HUES64 (cell line): Measurements from ENCODE around the gene PRDX5. TPM values are rescaled to one million over a fixed set of nuclear protein-coding genes. Genes with fewer than 3 reads are reported as not detected.

Experiments
- H3K27ac ChIP-seq: 2 replicates; pipeline ENCODE4 v1.7.0; 2013; ENCODE audit warnings: low read depth, low read length, inconsistent platforms
- H3K27me3 ChIP-seq: 2 replicates; pipeline ENCODE4 v1.6.1; 2013; ENCODE audit warnings: mild to moderate bottlenecking, low read length; ENCODE audit not compliant: insufficient read depth
- H3K36me3 ChIP-seq: 2 replicates; pipeline ENCODE4 v1.6.1; 2013; ENCODE audit warnings: mild to moderate bottlenecking, low read length; ENCODE audit not compliant: insufficient read depth
- H3K4me1 ChIP-seq: 2 replicates; pipeline ENCODE4 v1.6.1; 2013; ENCODE audit warnings: mild to moderate bottlenecking, low read length, moderate library complexity; ENCODE audit not compliant: insufficient read depth
- H3K4me3 ChIP-seq: 2 replicates; pipeline ENCODE4 v1.5.1; 2013; ENCODE audit warnings: mild to moderate bottlenecking, low read length, moderate library complexity
- H3K9ac ChIP-seq: 2 replicates; pipeline ENCODE4 v1.6.1; 2013; ENCODE audit warnings: mild to moderate bottlenecking, low read depth, low read length
- H3K9me3 ChIP-seq: 2 replicates; pipeline ENCODE4 v1.6.1; 2013; ENCODE audit warnings: low read depth, low read length; ENCODE audit not compliant: insufficient read depth
- WGBS: fragments of 150-250, 120-280 bp; methylation state at CpG from one replicate; pipeline ENCODE4 v1.1.7; 2013; ENCODE audit warnings: missing lambda C conversion rate; 5-methylcytosine and 5-hydroxymethylcytosine counted together
- polyA plus RNA-seq, 2 experiments: library from polyadenylated mRNA; stranded (reverse); fragments of 50-300 nt; gene quantifications; one replicate each; pipeline ENCODE4 v1.2.3, GENCODE V29; 2013

PRDX5 gene
- polyA plus RNA-seq (2013, experiment 1 of 2), result 174 TPM
- polyA plus RNA-seq (2013, experiment 2 of 2), result 178 TPM

- under 1% methylated on average over 61 of the region's 61 CpGs for WGBS
- Histone ChIP-seq H3K27me3 (no peaks in the 10 kb centered on the region), H3K9ac (peak within 1 kb of the TSS; percentile 92), H3K27ac (peak within 1 kb of the TSS; percentile 98), H3K4me1 (peaks cover 8% of the 10 kb centered on the region; the same call in 1 of the 2 replicates), H3K9me3 (no peaks in the 10 kb centered on the region), H3K4me3 (peak within 1 kb of the TSS; percentile 79), H3K36me3 (peaks cover 45% of the 10 kb centered on the region)
Measured at GRCh38 chr11:64317961-64318765, at the start of gene PRDX5. TSS of gene PRDX5 (plus strand) at chr11:64318121. CDS start at chr11:64318216, 95 bp downstream.

DNA sequence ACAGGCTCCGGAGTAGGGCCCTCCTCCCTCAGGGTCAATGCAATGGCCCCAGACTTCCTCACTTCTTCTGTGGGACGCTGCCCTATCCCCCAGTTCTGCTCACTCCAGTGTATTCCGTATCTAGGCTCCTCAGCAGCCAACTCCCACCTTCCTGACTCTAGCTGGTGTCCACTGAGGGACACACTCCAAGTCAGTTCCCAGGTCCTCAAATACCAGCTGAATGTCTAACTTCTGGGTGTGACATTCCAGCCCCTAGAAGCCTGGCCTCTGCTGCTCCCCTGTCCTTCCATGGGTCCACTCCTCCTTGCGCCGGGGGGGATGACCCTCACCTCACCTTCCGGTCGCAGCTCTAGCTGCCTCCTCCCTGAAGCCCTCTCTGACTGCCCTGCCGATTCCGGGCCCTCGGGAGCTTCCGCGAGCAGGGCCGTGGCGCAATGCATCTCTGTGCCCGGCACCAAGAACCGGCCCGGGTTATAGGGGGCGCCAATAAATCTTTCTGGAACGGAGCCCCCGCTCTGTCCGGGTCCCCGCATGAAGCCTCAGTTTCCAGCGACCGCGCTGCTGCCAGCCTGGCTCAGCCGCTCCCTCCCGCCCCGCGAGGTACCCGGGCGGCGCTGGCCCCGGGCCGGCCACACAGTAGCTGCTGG, 48.9 kb upstream of the PRDX5 start:
- Histone ChIP-seq H3K27me3 (no peaks in the 10 kb centered on the region), H3K9me3 (no peaks in the 10 kb centered on the region), H3K9ac (peak overlapping the region; percentile 85), H3K27ac (peak overlapping the region; percentile 95), H3K4me1 (peaks cover 7% of the 10 kb centered on the region; the same call in 1 of the 2 replicates), H3K4me3 (peak overlapping the region; percentile 86), H3K36me3 (peaks cover 26% of the 10 kb centered on the region)
- 3% methylated on average over 34 of the region's 34 CpGs for WGBS

DNA sequence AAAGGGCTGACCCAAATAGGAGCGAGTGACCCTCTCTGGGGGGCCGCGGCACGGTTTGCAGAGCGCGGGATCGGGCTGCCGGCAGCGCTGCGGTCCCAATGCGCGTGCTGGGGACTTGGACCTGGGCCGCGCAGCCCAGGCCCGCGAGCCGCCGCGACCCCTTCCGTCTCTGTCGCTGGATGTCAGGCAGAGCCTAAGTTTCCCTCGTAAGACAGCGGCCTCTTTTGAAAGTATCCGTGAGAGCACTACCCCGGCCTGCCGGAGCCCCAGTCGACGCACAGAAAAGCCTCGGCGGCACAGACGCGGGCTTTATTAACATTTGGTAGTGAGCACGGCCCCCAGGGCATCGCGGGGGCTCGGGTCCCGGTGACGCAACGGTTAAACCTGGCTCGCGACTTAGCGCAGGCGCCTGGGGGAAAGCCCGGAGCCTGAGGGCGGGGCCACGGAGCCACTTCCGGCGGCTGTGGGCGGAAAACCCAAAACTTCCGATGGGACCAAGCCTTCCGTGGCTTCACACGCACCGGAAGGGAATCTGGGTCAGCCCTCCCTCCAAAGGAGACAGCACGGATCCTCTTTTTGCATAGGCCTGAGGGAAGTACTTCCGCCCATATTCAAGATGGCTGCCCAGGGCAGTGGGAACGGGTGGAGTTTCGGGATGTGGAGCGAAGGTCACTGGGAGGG, 48.2 kb upstream of the PRDX5 start:
- Histone ChIP-seq H3K27me3 (no peaks in the 10 kb centered on the region), H3K4me3 (peak overlapping the region; percentile 86), H3K4me1 (peaks cover 7% of the 10 kb centered on the region; the same call in 1 of the 2 replicates), H3K9ac (peak overlapping the region; percentile 89), H3K27ac (peak overlapping the region; percentile 95), H3K36me3 (peaks cover 19% of the 10 kb centered on the region), H3K9me3 (no peaks in the 10 kb centered on the region)
- under 1% methylated on average over 58 of the region's 58 CpGs for WGBS

- peaks cover 24% of the 10 kb centered on the region for H3K36me3 ChIP-seq
- no peak overlapping the region for H3K27ac ChIP-seq
- H3K4me3 ChIP-seq, result no peak overlapping the region
- H3K9ac ChIP-seq, result no peak overlapping the region
- peaks cover 12% of the 10 kb centered on the region; the same call in 1 of the 2 replicates for H3K4me1 ChIP-seq
- no peaks in the 10 kb centered on the region for H3K27me3 ChIP-seq
- no peaks in the 10 kb centered on the region for H3K9me3 ChIP-seq
- WGBS, result 84% methylated on average over 15 of the region's 15 CpGs
Measured at GRCh38 chr11:64275031-64275800, 42.7 kb upstream of the PRDX5 start.

DNA sequence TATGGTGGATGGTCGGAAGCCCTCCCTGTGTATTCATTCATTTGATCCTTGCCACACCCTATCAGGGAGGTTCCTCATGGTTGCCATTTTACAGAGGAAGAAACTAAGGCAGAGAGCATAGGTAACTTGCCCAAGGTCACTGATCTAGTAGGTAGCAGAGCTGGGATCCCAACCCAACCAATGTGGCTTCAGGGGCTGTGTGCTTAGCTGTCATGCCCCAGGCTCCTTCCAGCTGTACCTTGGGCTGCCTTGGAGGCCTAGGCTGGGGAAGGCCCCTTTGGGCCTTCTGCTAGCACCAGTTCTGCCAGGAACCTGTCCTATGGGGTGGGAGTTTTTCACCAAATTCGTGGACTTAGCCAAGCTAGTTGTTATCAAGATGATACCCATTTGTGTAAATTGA, 42.1 kb upstream of the PRDX5 start:
- peaks cover 24% of the 10 kb centered on the region for H3K36me3 ChIP-seq
- no peaks in the 10 kb centered on the region for H3K9me3 ChIP-seq
- no peak overlapping the region for H3K9ac ChIP-seq
- H3K27ac ChIP-seq, result no peak overlapping the region
- 77% methylated on average over 2 of the region's 2 CpGs for WGBS
- H3K4me1 ChIP-seq, result peaks cover 12% of the 10 kb centered on the region; the same call in 1 of the 2 replicates
- H3K4me3 ChIP-seq, result no peak overlapping the region
- no peaks in the 10 kb centered on the region for H3K27me3 ChIP-seq

DNA sequence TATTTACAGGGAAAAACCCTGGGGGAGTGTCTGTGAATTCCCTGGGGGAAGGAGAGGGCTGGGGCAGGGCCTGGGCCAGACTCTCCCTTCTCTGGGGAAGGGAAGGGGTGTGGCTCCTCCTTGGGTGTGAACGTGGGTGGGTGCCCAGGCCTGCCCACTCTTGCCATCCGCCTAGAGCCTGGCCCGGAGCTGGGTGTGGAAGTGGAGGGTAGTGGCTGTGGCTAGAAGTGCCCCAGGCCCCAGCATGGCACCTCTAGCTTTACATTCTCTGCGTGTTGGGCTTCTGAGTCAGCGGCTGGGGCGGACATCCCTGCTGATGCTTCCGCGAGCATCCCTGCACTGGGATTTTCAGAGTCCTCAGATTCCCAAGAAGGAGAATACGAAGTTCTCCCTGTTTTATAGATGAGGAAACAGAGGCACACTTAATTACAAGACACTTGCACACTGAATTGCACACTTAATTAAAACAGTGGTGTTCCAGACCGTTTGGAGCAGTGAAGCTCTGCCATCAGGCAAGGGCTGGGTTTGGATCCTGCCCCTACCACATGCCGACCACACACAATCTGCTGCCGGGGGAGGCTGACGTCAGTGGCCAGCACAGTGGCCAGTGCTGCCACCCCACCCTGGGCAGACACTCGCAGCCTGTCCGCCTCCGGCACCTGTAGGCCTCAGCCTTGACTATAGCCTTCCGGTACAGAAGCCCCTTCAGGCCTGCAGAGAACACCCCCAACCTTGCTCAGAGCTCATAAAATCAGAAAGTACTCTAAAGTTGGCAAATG, 41.1 kb upstream of the PRDX5 start:
- H3K27ac ChIP-seq, result no peak overlapping the region
- peaks cover 11% of the 10 kb centered on the region; the same call in 1 of the 2 replicates for H3K4me1 ChIP-seq
- no peak overlapping the region for H3K9ac ChIP-seq
- H3K9me3 ChIP-seq, result no peaks in the 10 kb centered on the region
- H3K36me3 ChIP-seq, result peaks cover 25% of the 10 kb centered on the region
- no peak overlapping the region for H3K4me3 ChIP-seq
- WGBS, result 88% methylated on average over 17 of the region's 17 CpGs
- no peaks in the 10 kb centered on the region for H3K27me3 ChIP-seq

DNA sequence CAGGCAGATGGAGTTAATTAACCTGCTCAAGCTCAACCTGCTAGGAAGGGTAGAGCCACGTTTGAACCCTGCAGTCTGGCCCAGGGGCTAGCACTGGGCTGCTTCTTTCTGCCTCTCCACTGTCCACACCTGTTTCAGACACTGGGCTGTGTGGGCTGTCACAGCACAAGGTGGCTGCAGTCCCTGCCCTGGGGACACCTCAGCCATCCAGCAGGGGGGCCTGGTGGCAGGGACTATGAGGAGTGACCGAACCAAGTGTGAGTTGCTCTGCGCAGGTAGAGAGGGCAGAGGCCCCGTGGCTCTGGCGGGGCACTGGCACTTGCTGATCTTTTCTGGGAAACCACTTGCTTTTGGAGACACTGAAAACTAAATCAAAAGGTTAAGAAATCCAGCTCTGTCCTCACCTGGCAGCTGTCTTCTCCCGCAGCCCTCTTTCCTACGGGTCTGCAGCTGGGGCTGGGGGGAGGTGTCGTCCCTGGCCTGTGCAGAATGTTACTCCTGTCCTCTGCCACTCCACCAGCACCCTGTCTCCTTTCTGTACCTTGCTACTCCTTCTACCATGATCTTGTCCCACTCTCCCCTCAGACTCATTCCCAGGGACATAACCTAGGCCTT, 39.2 kb upstream of the PRDX5 start:
- H3K4me3 ChIP-seq, result no peak overlapping the region
- no peaks in the 10 kb centered on the region for H3K27me3 ChIP-seq
- 84% methylated on average over 8 of the region's 8 CpGs for WGBS
- H3K9ac ChIP-seq, result no peak overlapping the region
- H3K4me1 ChIP-seq, result 0 out of 2 replicates have a peak, but pooled peaks cover 9% of the 10 kb centered on the region
- peaks cover 28% of the 10 kb centered on the region for H3K36me3 ChIP-seq
- no peak overlapping the region for H3K27ac ChIP-seq
- no peaks in the 10 kb centered on the region for H3K9me3 ChIP-seq

GRCh38 chr11:64281957-64282770, 35.8 kb upstream of the PRDX5 start:
- Histone ChIP-seq H3K36me3 (peaks cover 15% of the 10 kb centered on the region; the same call in 1 of the 2 replicates), H3K27me3 (peaks cover 11% of the 10 kb centered on the region; the same call in 1 of the 2 replicates), H3K27ac (no peak overlapping the region), H3K4me3 (no peak overlapping the region), H3K9ac (no peak overlapping the region), H3K4me1 (0 out of 2 replicates have a peak, but pooled peaks cover 6% of the 10 kb centered on the region), H3K9me3 (no peaks in the 10 kb centered on the region)
- 95% methylated on average over 22 of the region's 22 CpGs for WGBS

GRCh38 chr11:64283092-64283491, 34.8 kb upstream of the PRDX5 start:
- no peak overlapping the region for H3K27ac ChIP-seq
- H3K9ac ChIP-seq, result no peak overlapping the region
- H3K36me3 ChIP-seq, result peaks cover 10% of the 10 kb centered on the region; the same call in 1 of the 2 replicates
- WGBS, result 92% methylated on average over 3 of the region's 3 CpGs
- H3K27me3 ChIP-seq, result peaks cover 11% of the 10 kb centered on the region; the same call in 1 of the 2 replicates
- 0 out of 2 replicates have a peak, but pooled peaks cover 6% of the 10 kb centered on the region for H3K4me1 ChIP-seq
- no peak overlapping the region for H3K4me3 ChIP-seq
- H3K9me3 ChIP-seq, result no peaks in the 10 kb centered on the region
